Measurements from ENCODE around the gene MAU2.

The MAU2 gene

DNA sequence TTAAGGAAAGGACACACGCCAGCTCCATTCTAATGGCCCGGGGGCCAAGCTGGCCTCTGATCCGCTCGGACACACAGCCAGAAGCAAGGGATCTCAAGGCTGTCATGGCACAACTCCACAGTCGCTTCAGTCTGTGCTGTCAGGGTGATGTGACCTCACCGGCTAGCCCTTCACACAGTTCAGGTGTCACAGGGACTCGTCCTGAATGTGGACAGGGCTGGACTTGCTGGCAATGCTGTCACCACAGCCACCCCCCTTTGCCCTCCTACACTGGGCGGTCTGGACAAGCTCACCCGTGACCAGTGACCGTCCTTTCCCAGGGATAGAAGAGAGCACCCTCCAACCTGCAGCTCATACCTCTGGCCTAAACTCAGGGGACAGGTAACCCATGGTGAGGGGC is 15.6 kb upstream of the MAU2 start:
- TF ChIP-seq YY1 (IDR thresholded peaks at IDR 0.05; ENCODE audit: low read depth) (no peak), ZBTB7A (IDR thresholded peaks at IDR 0.05; ENCODE audit: low read depth) (no peak), NFIC (IDR thresholded peaks at IDR 0.05) (no peak), TCF12 (IDR thresholded peaks at IDR 0.05; ENCODE audit: low read depth) (no peak), EP300 (IDR thresholded peaks at IDR 0.05; ENCODE audit: borderline replicate concordance) (no peak), MAX (IDR thresholded peaks at IDR 0.05) (no peak), REST (IDR thresholded peaks at IDR 0.05; ENCODE audit: low read depth) (no peak), CEBPB (IDR thresholded peaks at IDR 0.05) (no peak)

DNA sequence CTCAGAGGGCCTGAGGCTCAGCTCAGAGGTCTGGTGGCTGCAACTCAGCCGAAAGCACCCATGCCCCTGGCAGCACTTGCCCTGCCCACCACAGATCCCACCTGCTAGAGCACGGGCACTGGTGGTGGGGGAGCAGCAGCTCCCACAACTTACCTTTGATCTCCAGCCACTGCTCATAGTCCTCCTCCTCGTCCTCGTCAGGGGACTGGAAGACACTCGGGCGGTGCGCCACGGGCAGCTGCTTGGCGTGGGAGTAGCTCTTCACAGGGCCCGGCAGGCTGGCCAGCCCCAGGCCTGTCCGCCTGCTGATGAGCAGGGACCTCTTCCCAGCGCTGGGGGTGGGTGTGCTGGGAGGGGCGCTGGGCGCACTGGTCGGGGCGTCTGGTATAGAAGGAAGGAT is 14.9 kb upstream of the MAU2 start:
- TF ChIP-seq CEBPB (IDR thresholded peaks at IDR 0.05) = no peak
- no peak for TF ChIP-seq CREB1 (IDR thresholded peaks at IDR 0.05; ENCODE audit: low read depth)
- no peak for TF ChIP-seq RAD21 (IDR thresholded peaks at IDR 0.05; ENCODE audit: low read depth)
- TF ChIP-seq EGR1 (IDR thresholded peaks at IDR 0.05) = no peak
- TF ChIP-seq FOXM1 (IDR thresholded peaks at IDR 0.05; ENCODE audit: borderline replicate concordance, low read depth) = no peak
- TF ChIP-seq USF1 (IDR thresholded peaks at IDR 0.05) = no peak
- TF ChIP-seq TCF12 (IDR thresholded peaks at IDR 0.05; ENCODE audit: low read depth) = no peak
- no peak for TF ChIP-seq YY1 (IDR thresholded peaks at IDR 0.05; ENCODE audit: low read depth)
- no peak for TF ChIP-seq EP300 (IDR thresholded peaks at IDR 0.05; ENCODE audit: borderline replicate concordance)

DNA sequence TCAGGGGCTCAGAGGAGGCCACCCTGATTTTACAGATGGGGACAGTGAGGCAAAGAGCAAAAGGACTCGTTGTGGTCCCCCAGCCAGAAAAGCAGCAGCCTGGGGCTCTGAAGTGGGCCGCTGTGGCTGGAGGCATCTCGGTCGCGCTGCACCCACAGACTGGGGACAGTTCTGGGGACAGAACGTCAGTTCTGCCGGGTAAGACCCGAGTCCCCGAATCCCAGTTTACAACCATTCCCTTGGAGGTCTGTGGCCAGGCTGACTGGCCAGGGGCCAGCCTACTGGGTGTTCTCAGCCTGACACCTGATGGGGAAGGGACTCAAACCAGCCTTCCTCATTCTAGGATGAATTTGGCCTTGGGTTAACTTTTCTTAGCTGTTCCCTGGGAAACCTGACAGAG is 14.4 kb upstream of the MAU2 start:
- TF ChIP-seq CEBPB (IDR thresholded peaks at IDR 0.05) (no peak), MAX (IDR thresholded peaks at IDR 0.05) (no peak), TCF12 (IDR thresholded peaks at IDR 0.05; ENCODE audit: low read depth) (no peak), TAF1 (IDR thresholded peaks at IDR 0.05; ENCODE audit: low read depth) (no peak), REST (IDR thresholded peaks at IDR 0.05; ENCODE audit: low read depth) (no peak), YY1 (IDR thresholded peaks at IDR 0.05; ENCODE audit: low read depth) (no peak), EP300 (IDR thresholded peaks at IDR 0.05; ENCODE audit: borderline replicate concordance) (no peak), USF1 (IDR thresholded peaks at IDR 0.05) (no peak)

GRCh38 chr19:19308373-19308772 is 12.3 kb upstream of the MAU2 start:
- TF ChIP-seq FOXM1 (IDR thresholded peaks at IDR 0.05; ENCODE audit: borderline replicate concordance, low read depth) (no peak), NFIC (IDR thresholded peaks at IDR 0.05) (no peak), MAX (IDR thresholded peaks at IDR 0.05) (no peak), YY1 (IDR thresholded peaks at IDR 0.05; ENCODE audit: low read depth) (no peak), TEAD4 (IDR thresholded peaks at IDR 0.05) (no peak), REST (IDR thresholded peaks at IDR 0.05; ENCODE audit: low read depth) (no peak), EGR1 (IDR thresholded peaks at IDR 0.05) (no peak), USF1 (IDR thresholded peaks at IDR 0.05) (no peak), ZBTB7A (IDR thresholded peaks at IDR 0.05; ENCODE audit: low read depth) (no peak), EP300 (IDR thresholded peaks at IDR 0.05; ENCODE audit: borderline replicate concordance) (no peak), CREB1 (IDR thresholded peaks at IDR 0.05; ENCODE audit: low read depth) (no peak), TCF12 (IDR thresholded peaks at IDR 0.05; ENCODE audit: low read depth) (no peak), CEBPB (IDR thresholded peaks at IDR 0.05) (no peak), RAD21 (IDR thresholded peaks at IDR 0.05; ENCODE audit: low read depth) (no peak), TAF1 (IDR thresholded peaks at IDR 0.05; ENCODE audit: low read depth) (no peak)

Data from Ishikawa (cell line).